Measurements from ENCODE around the gene PRR3.

DNA sequence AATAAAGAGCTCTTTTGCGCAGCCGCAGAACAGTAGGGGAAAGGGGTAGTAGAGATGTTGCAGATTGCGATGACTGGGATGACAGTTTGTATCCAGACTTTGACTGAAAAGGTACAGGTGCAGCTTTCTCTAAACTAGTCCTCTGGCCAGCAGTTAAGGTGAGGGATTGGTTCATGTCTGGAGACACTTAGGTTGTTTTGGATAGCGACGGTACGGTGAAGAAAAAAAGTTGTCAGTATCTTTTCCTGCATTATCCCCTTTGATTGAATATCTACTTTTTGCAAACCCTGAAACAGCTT, 537 bp downstream of the PRR3 start:
- TF ChIP-seq TCF7L2 (IDR thresholded peaks at IDR 0.05; ENCODE audit: low read depth, low read length), result no peak
- TF ChIP-seq, protein P1, sequence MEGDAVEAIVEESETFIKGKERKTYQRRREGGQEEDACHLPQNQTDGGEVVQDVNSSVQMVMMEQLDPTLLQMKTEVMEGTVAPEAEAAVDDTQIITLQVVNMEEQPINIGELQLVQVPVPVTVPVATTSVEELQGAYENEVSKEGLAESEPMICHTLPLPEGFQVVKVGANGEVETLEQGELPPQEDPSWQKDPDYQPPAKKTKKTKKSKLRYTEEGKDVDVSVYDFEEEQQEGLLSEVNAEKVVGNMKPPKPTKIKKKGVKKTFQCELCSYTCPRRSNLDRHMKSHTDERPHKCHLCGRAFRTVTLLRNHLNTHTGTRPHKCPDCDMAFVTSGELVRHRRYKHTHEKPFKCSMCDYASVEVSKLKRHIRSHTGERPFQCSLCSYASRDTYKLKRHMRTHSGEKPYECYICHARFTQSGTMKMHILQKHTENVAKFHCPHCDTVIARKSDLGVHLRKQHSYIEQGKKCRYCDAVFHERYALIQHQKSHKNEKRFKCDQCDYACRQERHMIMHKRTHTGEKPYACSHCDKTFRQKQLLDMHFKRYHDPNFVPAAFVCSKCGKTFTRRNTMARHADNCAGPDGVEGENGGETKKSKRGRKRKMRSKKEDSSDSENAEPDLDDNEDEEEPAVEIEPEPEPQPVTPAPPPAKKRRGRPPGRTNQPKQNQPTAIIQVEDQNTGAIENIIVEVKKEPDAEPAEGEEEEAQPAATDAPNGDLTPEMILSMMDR (IDR thresholded peaks at IDR 0.05), result no peak
- TF ChIP-seq, protein P2, sequence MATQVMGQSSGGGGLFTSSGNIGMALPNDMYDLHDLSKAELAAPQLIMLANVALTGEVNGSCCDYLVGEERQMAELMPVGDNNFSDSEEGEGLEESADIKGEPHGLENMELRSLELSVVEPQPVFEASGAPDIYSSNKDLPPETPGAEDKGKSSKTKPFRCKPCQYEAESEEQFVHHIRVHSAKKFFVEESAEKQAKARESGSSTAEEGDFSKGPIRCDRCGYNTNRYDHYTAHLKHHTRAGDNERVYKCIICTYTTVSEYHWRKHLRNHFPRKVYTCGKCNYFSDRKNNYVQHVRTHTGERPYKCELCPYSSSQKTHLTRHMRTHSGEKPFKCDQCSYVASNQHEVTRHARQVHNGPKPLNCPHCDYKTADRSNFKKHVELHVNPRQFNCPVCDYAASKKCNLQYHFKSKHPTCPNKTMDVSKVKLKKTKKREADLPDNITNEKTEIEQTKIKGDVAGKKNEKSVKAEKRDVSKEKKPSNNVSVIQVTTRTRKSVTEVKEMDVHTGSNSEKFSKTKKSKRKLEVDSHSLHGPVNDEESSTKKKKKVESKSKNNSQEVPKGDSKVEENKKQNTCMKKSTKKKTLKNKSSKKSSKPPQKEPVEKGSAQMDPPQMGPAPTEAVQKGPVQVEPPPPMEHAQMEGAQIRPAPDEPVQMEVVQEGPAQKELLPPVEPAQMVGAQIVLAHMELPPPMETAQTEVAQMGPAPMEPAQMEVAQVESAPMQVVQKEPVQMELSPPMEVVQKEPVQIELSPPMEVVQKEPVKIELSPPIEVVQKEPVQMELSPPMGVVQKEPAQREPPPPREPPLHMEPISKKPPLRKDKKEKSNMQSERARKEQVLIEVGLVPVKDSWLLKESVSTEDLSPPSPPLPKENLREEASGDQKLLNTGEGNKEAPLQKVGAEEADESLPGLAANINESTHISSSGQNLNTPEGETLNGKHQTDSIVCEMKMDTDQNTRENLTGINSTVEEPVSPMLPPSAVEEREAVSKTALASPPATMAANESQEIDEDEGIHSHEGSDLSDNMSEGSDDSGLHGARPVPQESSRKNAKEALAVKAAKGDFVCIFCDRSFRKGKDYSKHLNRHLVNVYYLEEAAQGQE (IDR thresholded peaks at IDR 0.05; ENCODE audit: insufficient read depth in 1 of 2, low read depth in 2 of 2, low read length in 1 of 2), result no peak
- no peak for TF ChIP-seq SIN3A (IDR thresholded peaks at IDR 0.05; ENCODE audit: borderline replicate concordance, insufficient read depth, low read depth, low read length)

Measured in Panc1 (cell line).